RWPE1 (cell line): Measurements from ENCODE around the gene HNRNPD.
"Not testable (repeated sequence)": the region's sequence is repeated elsewhere in the genome, so short reads cannot be mapped to it uniquely, and the experiment has no call there.

Source experiments
- CTCF ChIA-PET: fragments of 350-600 bp; sonication (Branson Sonifier 250); formaldehyde crosslinking; extraction: SDS; loops from one replicate; lab custom pipeline; 2021; lab: Yijun Ruan, JAX
- POLR2A ChIA-PET: fragments of 400-600 bp; formaldehyde crosslinking; extraction: SDS; loops from one replicate; lab custom pipeline; 2020; ENCODE audit warnings: antibody characterized with exemption; ENCODE audit not compliant: low non-redundant PET; lab: Yijun Ruan, JAX
- DNase-seq: peaks from one replicate; pipeline ENCODE4 v3.0.0; 2012; ENCODE audit warnings: low spot score
- H3K27ac ChIP-seq: fragments of 450-650 bp; 2 replicates; pipeline ENCODE4 v1.5.1; 2017
- CTCF ChIP-seq: fragments of 450-650 bp; conservative IDR thresholded peaks from 2 replicates; pipeline ENCODE4 v1.5.1; 2017; ENCODE audit warnings: low read depth, mild to moderate bottlenecking

HNRNPD gene

GRCh38 chr4:82403725-82404124 is 29.9 kb upstream of the HNRNPD start:
- CTCF ChIA-PET: no interaction called here
- no peak overlapping the region for H3K27ac ChIP-seq
- TF ChIP-seq CTCF: no peak
- POLR2A ChIA-PET: no interaction called here
- no peak for DNase-seq

GRCh38 chr4:82402196-82402775 is 28.5 kb upstream of the HNRNPD start:
- POLR2A ChIA-PET: no interaction called here
- no peak for TF ChIP-seq CTCF
- H3K27ac ChIP-seq: no peak overlapping the region
- no peak for DNase-seq
- CTCF ChIA-PET: no interaction called here

- H3K27ac ChIP-seq: no peak overlapping the region
- TF ChIP-seq CTCF: no peak
- CTCF ChIA-PET: no interaction called here
- DNase-seq: no peak
- POLR2A ChIA-PET: no interaction called here
Measured at GRCh38 chr4:82401600-82401999, 27.8 kb upstream of the HNRNPD start.

- CTCF ChIA-PET: interaction anchor here (0.7 kb wide), 1 partner anchor 329 kb away, joined by 4 read pairs; no protein-coding TSS in a partner anchor
- H3K27ac ChIP-seq: no peak overlapping the region
- POLR2A ChIA-PET: no interaction called here
- no peak for DNase-seq
- TF ChIP-seq CTCF: no peak
Measured at GRCh38 chr4:82398263-82398662, 24.5 kb upstream of the HNRNPD start.

GRCh38 chr4:82397527-82397926 is 23.7 kb upstream of the HNRNPD start:
- no peak overlapping the region for H3K27ac ChIP-seq
- CTCF ChIA-PET: interaction anchor here (1.1 kb wide), 1 partner anchor 17 kb away, joined by 3 read pairs; no protein-coding TSS in a partner anchor
- TF ChIP-seq CTCF: no peak
- POLR2A ChIA-PET: no interaction called here
- no peak for DNase-seq

- POLR2A ChIA-PET: no interaction called here
- H3K27ac ChIP-seq: no peak overlapping the region
- TF ChIP-seq CTCF: no peak
- CTCF ChIA-PET: no interaction called here
- peak; percentile 75 for DNase-seq
Measured at GRCh38 chr4:82394896-82395295, 21.1 kb upstream of the HNRNPD start.

GRCh38 chr4:82390061-82390460 is 16.3 kb upstream of the HNRNPD start:
- POLR2A ChIA-PET, H3K27ac ChIP-seq, DNase-seq, CTCF ChIA-PET: not testable (repeated sequence)
